Esophagus squamous epithelium (tissue), 5 donors: ENCODE measurements around the gene HLCS. TPM values are rescaled to one million over a fixed set of nuclear protein-coding genes. Genes with fewer than 3 reads are reported as not detected.
"Not testable (repeated sequence)": the region's sequence is repeated elsewhere in the genome, so short reads cannot be mapped to it uniquely, and the experiment has no call there.

ENCODE experiments used
- DNase-seq: peaks from one replicate; lab custom pipeline; 2025; lab: John Stamatoyannopoulos, UW
- H3K27ac ChIP-seq, 4 donors: fragments of 200-600 bp; sonication (generic); one replicate each; pipeline ENCODE4 v1.5.1; 2016 to 2019; ENCODE audit warnings: mild to moderate bottlenecking in 1 of 4
- H3K27me3 ChIP-seq, 4 donors: fragments of 200-600 bp; sonication (generic); 1 replicate in 3 of 4; 2 replicates in 1 of 4; pipeline versions ENCODE4 v1.5.1 to v1.6.0; 2017 to 2021; ENCODE audit warnings: antibody characterized with exemption in 1 of 4
- H3K36me3 ChIP-seq, 3 donors: fragments of 200-600 bp; sonication (generic); one replicate each; pipeline ENCODE4 v1.5.1; 2016 to 2019
- H3K4me1 ChIP-seq, 3 donors: fragments of 200-600 bp; sonication (generic); one replicate each; pipeline ENCODE4 v1.5.1; 2017 to 2019
- H3K4me3 ChIP-seq, 4 donors: fragments of 200-600 bp; sonication (generic); 1 replicate in 3 of 4; 2 replicates in 1 of 4; pipeline ENCODE4 v1.5.1; 2016 to 2019; ENCODE audit warnings: mild to moderate bottlenecking in 2 of 4, moderate library complexity in 1 of 4
- H3K9me3 ChIP-seq, 3 donors: fragments of 200-600 bp; sonication (generic); one replicate each; pipeline ENCODE4 v1.5.1; 2016 to 2019
- CTCF ChIP-seq, 6 experiments: fragments of 450-650 bp in 4 of 6; fragments of 200-600 bp in 2 of 6; sonication (generic) in 2 of 6; IDR thresholded peaks; one replicate each; pipeline ENCODE4 v1.5.1; 2016 to 2019; ENCODE audit warnings: antibody characterized with exemption in 6 of 6, mild to moderate bottlenecking in 4 of 6, moderate library complexity in 4 of 6
- POLR2A ChIP-seq, 4 donors: fragments of 450-650 bp; IDR thresholded peaks; one replicate each; pipeline ENCODE4 v1.6.1; 2017; ENCODE audit warnings: antibody characterized with exemption in 4 of 4, mild to moderate bottlenecking in 4 of 4, moderate library complexity in 3 of 4
- WGBS, 2 donors: methylation state at CpG; one replicate each; pipeline ENCODE4 v1.1.5; 2018; 5-methylcytosine and 5-hydroxymethylcytosine counted together
- intact Hi-C: fragments of 100-400 bp; cut with DNase I; formaldehyde crosslinking; loops from one replicate; pipeline ENCODE4 v1.15.0; 2022
- total RNA-seq, 4 donors: library from RNA; depleted of rRNA; stranded (reverse); fragments of >200 nt; gene quantifications; one replicate each; pipeline ENCODE4 v1.1.0, GENCODE V29; 2016
- donor health status: DM: yes; HTN: yes; CAD: no.

The HLCS gene
- total RNA-seq, 4 donors from 2014 or later, result 6.3 to 19.5 (median 13.5) TPM

GRCh38 chr21:36821032-36821299 is 145.5 kb downstream of the HLCS start:
- no peaks in the 10 kb centered on the region for H3K27me3 ChIP-seq
- no peaks in the 10 kb centered on the region for H3K9me3 ChIP-seq
- no peak overlapping the region for H3K27ac ChIP-seq
- no peak for DNase-seq
- WGBS, 2 donors, result 71 to 79% methylated on average over 6 to 7 of the region's 7 CpGs
- no peak for TF ChIP-seq POLR2A (IDR thresholded peaks at IDR 0.05)
- no peak for TF ChIP-seq CTCF (IDR thresholded peaks at IDR 0.05)
- H3K36me3 ChIP-seq, result peaks cover 0 to 8% (median 0%) of the 10 kb centered on the region in 3 donors
- intact Hi-C loops, result no loop called here
- no peak overlapping the region for H3K4me3 ChIP-seq
- H3K4me1 ChIP-seq, result no peaks in the 10 kb centered on the region

- no peaks in the 10 kb centered on the region for H3K9me3 ChIP-seq
- H3K4me1 ChIP-seq, result no peaks in the 10 kb centered on the region
- TF ChIP-seq POLR2A (IDR thresholded peaks at IDR 0.05) (no peak), CTCF (IDR thresholded peaks at IDR 0.05) (no peak)
- intact Hi-C loops, result no loop called here
- no peak overlapping the region for H3K4me3 ChIP-seq
- H3K36me3 ChIP-seq, result peaks cover 0 to 6% (median 0%) of the 10 kb centered on the region in 3 donors
- no peak for DNase-seq
- 65 to 72% methylated on average over 12 to 15 of the region's 27 CpGs for WGBS, 2 donors
- H3K27me3 ChIP-seq, result no peaks in the 10 kb centered on the region
- H3K27ac ChIP-seq, result no peak overlapping the region
These were observed 146.1 kb downstream of the HLCS start for GRCh38 chr21:36820176-36821031.

GRCh38 chr21:36817732-36818450 is 148.6 kb downstream of the HLCS start:
- Histone ChIP-seq H3K27me3 (no peaks in the 10 kb centered on the region), H3K36me3 (no peaks in the 10 kb centered on the region), H3K4me1 (peaks cover 0 to 5% (median 0%) of the 10 kb centered on the region in 3 donors), H3K4me3 (no peak overlapping the region), H3K9me3 (no peaks in the 10 kb centered on the region), H3K27ac (no peak overlapping the region)
- no peak for DNase-seq
- TF ChIP-seq CTCF (IDR thresholded peaks at IDR 0.05) (no peak), POLR2A (IDR thresholded peaks at IDR 0.05) (no peak)
- 90 to 93% methylated on average over 13 of the region's 13 CpGs for WGBS, 2 donors
- intact Hi-C loops, result no loop called here

GRCh38 chr21:36816561-36817130 is 149.8 kb downstream of the HLCS start:
- TF ChIP-seq CTCF (IDR thresholded peaks at IDR 0.05) (no peak), POLR2A (IDR thresholded peaks at IDR 0.05) (no peak)
- no peak for DNase-seq
- peaks cover 0 to 8% (median 0%) of the 10 kb centered on the region in 3 donors for H3K4me1 ChIP-seq
- H3K27me3 ChIP-seq, result no peaks in the 10 kb centered on the region
- H3K4me3 ChIP-seq, result no peak overlapping the region
- H3K27ac ChIP-seq, result no peak overlapping the region
- intact Hi-C loops, result no loop called here
- WGBS, 2 donors, result 87 to 90% methylated on average over 9 of the region's 9 CpGs
- no peaks in the 10 kb centered on the region for H3K9me3 ChIP-seq
- no peaks in the 10 kb centered on the region for H3K36me3 ChIP-seq

GRCh38 chr21:36816026-36816425 is 150.4 kb downstream of the HLCS start:
- H3K9me3 ChIP-seq, H3K27me3 ChIP-seq, H3K36me3 ChIP-seq, DNase-seq, H3K27ac ChIP-seq, intact Hi-C loops, H3K4me1 ChIP-seq, H3K4me3 ChIP-seq: not testable (repeated sequence)
